GM19035 (cell line): ENCODE measurements around the gene COMT.
A peak's percentile ranks its signal among the peaks of the same experiment; 100 is the strongest.

Experiments
- ATAC-seq: cut with Tn5 transposase; IDR thresholded peaks from one replicate; pipeline ENCODE4 v1.9.1; 2021; ENCODE audit not compliant: unreplicated experiment

COMT gene

DNA sequence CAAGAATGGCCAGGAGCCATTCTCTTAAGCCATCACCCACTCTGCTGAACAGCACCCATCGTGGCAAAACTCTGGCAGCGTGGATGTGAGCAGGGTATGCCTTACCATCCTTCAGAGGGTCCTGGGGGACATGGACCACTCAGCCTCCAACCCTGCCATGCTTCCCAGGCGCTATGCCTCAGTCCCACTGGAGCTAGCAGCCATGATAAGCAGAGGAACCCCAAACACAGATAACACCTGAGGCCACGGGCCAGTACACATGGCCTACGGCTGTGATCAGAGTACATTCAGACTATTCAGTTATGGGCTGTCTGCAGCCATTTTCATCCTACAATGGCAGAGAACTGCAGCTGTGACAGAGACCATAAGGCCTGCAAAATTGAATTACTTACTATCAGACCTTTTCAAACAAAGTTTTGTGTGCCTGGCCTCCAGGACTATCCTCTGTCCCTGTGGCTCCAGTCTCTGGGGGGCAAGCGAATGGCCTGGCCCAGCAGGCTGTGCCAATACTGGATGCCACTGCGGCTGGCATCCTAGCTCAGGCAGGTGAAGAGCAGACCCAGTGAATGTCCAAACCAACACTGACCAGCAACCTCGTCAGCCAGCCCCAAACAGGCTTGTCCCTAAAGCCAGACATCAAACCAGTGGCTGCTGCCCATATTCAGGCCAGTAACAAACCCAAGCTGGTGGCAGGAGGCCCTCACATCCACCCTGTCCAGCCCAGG is 68.2 kb downstream of the COMT start:
- ATAC-seq = no peak

GRCh38 chr22:20010307-20011122 is 68.9 kb downstream of the COMT start:
- ATAC-seq = no peak

GRCh38 chr22:20011123-20011992 is 69.8 kb downstream of the COMT start:
- no peak for ATAC-seq

DNA sequence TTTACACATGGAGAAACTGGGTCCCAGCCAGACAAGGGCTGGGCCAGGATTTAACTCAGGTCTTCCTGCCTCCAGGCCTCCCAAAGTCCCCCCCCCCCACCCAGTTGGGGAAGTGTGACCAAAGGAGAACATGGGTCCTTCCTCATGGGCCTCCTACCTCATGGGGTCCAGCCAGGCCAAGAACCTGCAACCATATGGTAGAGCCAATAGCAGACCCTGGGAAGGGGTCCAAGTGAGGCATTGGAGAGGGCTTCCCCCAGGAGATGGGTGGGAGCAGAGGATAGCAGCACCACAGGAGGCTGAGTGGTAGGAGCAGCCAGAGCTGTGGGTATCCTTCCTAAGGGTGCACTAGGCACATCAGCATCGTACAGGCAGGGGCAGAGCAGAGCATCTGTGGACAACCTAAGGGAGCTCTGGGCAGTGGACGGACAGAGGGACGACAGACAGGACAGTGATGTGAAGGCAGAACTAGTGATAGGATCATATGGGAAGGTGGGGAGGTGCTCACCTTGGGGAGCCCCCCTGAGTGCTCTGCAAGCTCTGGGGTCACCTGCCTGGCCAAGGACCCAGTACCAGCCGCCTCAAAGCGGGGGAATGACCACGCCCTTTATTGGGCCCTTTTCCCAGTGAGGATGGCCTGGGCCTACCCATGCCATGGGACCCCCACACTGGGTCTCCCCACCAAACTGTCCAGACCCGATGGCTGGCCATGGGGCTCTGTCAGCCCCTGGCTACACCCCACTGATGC is 70.6 kb downstream of the COMT start:
- no peak for ATAC-seq

DNA sequence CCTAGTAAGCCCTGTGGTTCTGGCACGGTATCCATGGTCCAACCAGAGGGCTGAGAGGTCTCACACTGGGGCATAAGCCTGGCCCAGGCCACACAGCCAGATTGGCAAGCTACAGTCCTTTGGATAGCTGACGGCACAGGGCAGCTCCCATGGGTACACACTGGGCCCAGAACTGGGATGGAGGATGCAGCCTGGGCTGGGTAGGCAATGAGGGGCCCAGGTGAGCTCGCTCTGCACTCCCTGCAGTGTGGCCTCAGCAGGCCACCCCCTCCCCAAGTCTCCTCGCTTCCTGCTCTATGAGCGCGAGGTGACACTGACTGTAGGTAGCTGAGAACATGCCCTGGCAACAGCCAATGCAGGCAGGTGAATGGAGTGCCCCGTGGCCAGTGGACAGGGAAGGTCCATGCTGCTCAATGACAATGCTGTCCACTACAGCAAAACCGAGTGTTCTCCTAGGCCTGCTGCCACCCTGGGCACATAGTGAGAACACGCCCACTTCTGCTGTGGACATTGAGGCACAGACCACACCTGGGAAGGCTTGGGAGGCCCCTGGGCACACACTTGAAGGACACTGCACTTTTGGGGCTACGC is 71.3 kb downstream of the COMT start:
- no peak for ATAC-seq

DNA sequence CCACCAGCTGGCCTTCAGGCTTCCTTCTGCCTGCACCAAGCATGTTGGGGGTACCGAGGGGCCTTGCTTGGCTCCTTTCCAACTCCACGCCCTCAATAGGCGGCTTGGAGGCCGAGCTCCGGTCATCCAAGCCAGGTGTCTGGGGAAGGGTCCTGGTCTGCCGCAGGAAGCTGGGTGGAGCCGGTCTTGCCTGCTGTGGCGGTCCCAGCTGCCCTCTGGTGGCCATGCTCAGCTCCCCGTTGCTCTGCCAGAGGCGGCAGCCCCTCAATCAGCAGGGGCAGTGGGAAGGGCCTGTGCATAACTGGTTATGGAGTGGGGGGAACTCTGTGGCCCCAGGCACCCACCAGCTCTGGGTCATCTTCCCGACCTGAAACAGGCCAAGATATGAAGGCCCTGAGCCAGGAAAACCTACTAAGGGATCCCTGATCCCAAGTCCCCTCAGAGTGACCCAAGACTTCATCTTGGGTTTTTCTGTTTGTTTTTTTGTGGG is 71.9 kb downstream of the COMT start:
- no peak for ATAC-seq

GRCh38 chr22:20014526-20015186 is 73.1 kb downstream of the COMT start:
- ATAC-seq = no peak

- ATAC-seq = no peak
Measured at GRCh38 chr22:20015187-20015625, 73.6 kb downstream of the COMT start.

DNA sequence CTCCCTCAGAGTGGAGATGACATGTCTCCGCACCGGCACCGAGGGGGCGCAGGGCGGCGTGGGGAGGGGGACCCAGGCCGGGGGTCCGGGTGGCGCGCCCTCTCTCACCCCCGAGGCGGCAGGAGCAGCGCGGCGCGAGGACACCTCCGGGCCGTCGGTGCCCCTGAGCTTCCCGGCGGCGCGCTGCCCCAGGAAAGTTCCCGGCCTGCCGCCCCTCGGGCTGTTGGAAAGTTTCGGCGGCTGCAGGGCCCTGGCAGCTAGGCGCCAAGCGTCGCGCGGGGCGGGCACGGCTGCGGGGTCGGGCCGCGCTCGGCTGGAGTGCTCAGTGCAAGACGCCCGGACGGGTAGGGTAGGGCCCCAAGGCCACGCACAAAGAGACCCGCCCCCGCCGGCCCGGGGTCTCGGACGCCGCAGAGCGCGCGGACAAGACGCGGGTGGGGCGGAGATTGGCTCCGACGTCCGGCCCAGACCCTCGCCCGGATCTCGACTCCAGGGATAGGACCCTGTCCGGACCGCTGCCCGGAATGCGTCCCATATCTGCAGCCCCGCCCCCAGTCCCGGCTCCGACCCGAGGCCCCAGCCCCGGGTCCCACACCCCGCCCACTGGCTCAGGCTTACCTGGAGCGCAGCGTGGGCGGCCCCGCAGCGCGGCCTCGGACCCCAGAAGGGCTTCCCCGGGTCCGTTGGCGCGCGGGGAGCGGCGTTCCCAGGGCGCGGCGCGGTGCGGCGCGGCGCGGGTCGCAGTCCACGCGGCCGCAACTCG is 74.6 kb downstream of the COMT start:
- ATAC-seq = no peak

DNA sequence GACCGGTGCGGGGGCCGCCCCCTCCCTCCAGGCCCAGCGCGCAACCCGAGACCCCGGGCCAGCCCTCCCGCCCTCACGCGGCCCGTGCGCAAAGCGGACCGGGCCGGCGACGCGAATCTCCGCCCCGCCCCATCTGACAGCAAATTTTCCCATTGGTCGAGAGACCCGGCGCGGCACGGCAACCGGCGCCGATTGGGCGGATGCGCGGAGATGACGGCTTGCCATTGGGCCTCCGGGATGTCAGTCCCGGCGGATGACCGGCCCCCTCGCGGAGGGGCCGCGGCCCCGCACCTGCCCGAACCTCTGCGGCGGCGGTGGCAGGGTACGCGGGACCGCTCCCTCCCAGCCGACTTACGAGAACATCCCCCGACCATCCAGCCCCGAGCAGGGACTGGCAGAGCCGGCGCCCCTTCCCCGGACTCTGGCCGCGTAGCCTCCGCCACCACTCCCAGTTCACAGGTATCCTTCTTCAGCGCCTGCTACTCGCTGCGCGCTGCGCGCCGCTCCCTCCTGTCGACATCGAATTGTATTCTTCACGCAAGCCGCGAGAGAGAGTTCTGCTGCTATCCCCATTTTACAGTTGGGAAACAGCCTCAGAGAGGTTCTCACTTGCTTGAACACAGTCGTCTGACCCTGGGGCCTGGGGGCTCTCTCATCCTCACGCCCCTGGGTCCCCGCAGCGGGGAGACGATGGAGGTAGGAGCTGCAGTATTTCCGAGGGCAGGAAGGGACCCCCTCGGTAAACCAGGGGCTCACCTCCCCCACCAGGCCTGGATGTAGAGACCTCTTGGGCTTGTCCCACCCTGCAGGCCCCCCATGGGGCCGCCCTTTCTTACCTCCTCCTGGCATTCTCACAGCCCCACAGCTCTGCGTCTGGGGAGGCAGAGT is 75.4 kb downstream of the COMT start, which contains the start of gene ARVCF:
TSS of gene ARVCF (minus strand) at position 90 of the 888 bp plus-strand sequence. CDS start 26,029 bp downstream, outside the sequence.
- ATAC-seq = peak; percentile 61

- no peak for ATAC-seq
Measured at GRCh38 chr22:20017622-20017958, 76.0 kb downstream of the COMT start.

GRCh38 chr22:20018001-20018400 is 76.4 kb downstream of the COMT start:
- ATAC-seq = no peak
